GM18870 (cell line): ENCODE measurements around the gene PABPN1.
"Not testable (repeated sequence)": the region's sequence is repeated elsewhere in the genome, so short reads cannot be mapped to it uniquely, and the experiment has no call there.

Source experiments
- ATAC-seq: cut with Tn5 transposase; IDR thresholded peaks from one replicate; pipeline ENCODE4 v1.9.1; 2021; ENCODE audit warnings: moderate library complexity; ENCODE audit not compliant: unreplicated experiment

Gene PABPN1

DNA sequence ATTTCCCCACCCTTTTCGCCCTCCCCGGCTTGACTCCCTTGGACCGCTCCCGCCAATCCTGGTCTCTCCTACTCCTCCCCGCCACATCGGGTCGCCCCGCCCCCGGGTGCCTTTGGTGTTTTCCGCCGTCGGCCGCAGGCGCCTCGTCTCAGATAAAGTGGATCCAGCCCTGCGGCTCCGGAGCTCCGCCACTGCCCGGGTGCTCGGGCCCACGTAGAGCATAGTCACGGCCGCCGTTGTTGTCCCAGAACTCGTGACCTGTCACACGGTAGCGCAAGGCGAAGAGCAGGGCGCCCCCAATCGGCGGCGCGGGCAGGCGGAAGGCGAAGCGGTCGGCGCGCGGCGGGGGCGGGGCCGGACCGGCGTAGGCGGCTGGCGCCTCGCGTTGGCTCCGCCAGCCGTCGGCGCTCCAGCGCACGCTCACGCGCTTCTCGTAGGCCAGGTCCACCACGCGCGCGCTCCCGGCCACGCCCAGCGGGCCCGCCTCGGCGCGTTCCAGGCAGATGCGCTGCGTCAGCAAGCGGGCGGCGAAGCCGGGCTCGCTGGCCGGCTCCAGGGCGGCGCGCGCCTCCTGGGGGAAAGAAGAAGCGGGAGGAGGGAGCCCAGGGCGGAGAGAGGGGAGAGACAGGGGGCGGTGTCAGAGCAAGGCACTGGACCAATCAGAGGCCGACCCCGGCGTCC lies 19.8 kb upstream of the PABPN1 start:
- ATAC-seq, result peak; percentile 63

DNA sequence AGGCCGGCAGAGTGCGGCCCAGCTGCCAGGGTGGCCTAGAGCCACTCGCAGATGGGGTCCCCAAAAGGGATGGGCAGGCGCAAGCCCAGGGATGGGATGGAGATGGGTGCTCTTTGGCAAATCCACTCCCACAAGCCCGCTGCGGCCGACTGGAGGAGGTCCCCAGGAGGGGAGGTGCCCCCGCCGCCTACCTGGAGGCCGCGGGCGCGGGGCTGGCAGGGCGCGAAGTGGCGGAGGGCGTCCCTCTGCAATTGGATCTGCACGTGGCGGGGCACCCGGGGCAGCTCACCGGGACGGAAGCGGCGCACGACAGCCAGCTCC lies 19.3 kb upstream of the PABPN1 start:
- ATAC-seq, result peak; percentile 13

DNA sequence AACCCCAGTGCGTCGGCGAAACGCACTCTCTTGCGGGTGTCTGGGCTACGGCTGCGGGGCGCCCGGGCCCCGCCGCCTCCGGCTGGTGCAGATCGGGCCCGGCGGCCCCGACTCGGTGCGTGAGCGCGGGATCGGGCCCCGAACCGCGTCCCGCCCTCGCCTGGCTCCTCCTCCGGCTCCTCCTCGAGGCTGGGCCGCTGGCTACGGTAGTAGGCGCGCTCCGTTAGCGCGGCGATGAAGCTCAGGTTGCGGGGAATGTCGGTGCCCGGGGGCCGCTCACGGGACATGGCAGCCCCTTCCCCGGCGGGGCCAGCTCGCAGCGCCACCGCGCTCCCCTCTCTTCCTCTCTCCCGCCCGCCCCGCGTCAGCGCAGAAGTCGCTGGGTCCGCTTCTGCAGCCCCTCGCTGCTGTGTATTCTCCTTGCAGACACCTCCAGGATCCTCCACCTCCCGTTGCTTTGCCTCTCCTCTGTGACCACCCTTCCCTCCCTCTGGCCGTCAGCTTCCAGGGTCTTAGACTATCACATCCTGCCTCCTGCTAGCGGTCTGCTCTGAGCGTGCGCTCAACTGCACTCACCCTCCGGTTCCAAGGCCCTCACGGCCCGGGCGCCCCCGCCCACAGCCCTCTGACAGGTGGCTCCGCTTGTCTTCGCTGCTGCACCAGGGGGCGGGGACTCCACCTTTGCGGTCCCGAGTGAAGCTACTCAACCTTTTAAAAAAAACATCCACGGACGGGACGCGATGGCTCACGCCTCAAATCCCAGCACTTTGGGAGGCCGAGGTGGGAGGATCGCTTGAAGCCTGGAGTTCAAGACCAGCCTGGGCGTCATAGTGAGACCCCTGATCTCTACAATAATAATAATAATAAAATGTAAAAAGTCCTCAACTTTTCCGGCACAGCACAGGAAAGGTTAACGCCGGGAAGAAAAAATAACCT lies 18.7 kb upstream of the PABPN1 start, which contains the start of gene PPP1R3E:
Gene PPP1R3E, minus strand, starts transcription at position 570 of the 936 bp plus-strand sequence. Its CDS starts 283 bp downstream, at position 287.
- ATAC-seq, result no peak

DNA sequence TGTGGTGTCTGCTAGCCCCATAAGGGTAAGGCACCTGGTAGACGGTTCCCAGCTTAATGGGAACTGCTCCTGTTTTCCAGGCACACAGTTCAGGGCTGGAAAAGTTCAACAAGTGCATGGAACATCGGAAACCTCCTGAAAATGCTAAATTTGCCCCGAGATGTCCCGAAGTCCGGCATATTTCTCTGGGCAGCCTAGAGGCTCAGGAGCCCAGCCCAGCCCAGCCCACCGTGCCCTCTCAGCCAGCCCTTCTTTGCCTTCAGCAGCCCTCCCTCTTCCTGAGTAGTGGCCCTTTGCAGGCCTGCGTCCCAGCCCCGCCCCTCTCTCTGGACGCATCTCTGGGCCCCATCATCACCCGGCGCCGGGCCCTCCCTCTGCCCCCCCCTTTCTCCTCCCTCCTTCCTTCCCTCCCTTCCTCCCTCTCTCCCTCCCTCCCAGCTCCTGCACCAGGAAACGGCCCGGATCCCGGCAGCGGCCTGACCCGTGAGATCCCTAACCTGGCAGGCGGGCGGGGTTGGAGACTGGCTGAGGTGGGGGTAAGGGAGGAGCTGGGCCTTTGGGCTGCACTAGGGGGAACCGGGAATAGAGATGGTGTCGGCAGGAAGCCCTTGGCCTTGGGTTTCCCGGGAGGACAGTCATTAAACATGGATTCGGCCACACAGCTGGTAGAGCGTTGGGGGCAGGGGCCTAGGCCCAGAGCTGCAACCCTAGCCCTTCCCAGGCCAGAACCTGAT lies 14.7 kb upstream of the PABPN1 start, which contains the start of gene BCL2L2:
Gene BCL2L2, plus strand, starts transcription at position 422 of the 734 bp plus-strand sequence. CDS start 935 bp downstream, outside the sequence.
- no peak for ATAC-seq

- ATAC-seq, result no peak
Observed at GRCh38 chr14:23307146-23307530, 14.1 kb upstream of the PABPN1 start.

GRCh38 chr14:23307687-23308644 lies 13.3 kb upstream of the PABPN1 start:
- no peak for ATAC-seq

DNA sequence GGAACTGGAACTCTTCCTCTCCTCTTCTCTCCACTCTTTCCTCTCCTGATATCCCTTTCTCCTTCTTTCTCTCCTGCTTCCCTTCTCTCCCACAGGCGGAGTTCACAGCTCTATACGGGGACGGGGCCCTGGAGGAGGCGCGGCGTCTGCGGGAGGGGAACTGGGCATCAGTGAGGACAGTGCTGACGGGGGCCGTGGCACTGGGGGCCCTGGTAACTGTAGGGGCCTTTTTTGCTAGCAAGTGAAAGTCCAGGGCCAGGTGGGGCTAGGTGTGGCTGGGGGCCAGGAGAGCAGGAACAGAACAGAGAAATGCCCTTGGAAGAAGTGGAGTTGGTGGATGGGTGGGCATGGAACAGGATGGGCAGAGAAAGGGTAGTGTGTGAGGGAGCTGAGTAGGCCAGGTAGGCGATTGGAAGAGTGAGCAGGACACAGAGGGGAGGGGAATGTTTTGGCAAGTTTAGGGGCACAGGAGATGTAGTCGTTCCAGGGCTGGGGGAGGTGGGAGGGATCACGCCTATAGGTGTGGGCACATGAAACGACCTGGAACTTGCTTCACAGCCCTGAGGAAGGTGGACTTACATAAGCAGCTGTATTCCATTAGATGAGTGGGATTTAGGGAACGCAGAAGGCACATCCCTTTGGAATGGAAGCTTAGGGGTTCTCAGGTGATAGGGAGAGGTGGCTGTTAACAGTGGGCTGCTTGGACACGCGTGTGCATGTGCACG lies 12.4 kb upstream of the PABPN1 start:
- ATAC-seq, result no peak

GRCh38 chr14:23310546-23310945 lies 10.7 kb upstream of the PABPN1 start:
- no peak for ATAC-seq

DNA sequence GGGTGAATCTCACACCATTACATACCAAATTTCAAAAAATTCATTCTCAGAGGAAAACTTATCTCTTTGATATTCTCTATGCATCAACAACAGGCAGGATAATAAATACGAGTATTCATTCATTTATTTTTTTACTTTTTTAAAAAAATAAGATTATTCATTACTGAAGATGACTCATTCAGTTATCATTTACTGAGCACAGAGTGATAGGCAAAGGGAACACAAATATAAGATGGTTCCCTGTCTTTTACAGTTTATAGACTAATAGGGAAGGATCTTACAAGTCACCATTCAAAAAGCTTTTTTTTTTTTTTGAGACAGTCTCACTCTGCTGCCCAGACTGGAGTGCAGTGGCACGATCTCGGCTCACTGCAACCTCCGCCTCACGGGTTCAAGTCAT lies 5.0 kb upstream of the PABPN1 start:
- no peak for ATAC-seq

- ATAC-seq, result no peak
Observed at GRCh38 chr14:23319746-23320583, 1.3 kb upstream of the PABPN1 start.

DNA sequence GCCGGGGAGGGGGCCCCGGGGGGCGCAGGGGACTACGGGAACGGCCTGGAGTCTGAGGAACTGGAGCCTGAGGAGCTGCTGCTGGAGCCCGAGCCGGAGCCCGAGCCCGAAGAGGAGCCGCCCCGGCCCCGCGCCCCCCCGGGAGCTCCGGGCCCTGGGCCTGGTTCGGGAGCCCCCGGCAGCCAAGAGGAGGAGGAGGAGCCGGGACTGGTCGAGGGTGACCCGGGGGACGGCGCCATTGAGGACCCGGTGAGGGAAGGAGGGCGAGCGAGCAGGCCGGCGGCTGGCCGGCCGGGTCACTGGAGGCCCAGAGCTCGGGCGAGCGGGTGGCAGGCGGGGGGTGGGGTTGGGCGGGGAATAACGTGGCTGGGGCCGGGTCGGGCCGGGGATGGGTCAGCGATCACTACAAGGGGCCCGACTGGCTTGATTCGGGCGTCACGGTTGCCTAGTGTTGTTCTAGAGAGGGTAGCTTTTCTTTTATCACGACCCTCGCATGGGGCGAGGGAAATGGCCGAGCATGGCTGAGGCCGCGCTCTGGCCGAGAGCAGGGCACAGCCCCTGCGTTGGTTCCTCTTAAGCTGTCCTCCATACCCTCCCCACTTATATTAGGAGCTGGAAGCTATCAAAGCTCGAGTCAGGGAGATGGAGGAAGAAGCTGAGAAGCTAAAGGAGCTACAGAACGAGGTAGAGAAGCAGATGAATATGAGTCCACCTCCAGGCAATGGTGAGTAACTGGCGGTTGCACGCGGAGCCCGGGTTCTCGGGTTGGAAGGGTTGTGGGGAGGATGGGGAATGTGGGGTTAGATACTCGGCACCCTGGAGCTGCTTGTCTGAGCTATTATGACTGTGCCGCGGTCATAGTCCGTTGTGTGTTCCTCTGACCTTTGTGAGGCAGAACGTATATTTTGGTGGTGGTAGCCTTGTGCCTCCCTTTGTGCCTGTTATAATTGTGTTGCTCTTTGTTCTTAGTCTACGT lies 603 bp downstream of the PABPN1 start:
- ATAC-seq, result no peak

DNA sequence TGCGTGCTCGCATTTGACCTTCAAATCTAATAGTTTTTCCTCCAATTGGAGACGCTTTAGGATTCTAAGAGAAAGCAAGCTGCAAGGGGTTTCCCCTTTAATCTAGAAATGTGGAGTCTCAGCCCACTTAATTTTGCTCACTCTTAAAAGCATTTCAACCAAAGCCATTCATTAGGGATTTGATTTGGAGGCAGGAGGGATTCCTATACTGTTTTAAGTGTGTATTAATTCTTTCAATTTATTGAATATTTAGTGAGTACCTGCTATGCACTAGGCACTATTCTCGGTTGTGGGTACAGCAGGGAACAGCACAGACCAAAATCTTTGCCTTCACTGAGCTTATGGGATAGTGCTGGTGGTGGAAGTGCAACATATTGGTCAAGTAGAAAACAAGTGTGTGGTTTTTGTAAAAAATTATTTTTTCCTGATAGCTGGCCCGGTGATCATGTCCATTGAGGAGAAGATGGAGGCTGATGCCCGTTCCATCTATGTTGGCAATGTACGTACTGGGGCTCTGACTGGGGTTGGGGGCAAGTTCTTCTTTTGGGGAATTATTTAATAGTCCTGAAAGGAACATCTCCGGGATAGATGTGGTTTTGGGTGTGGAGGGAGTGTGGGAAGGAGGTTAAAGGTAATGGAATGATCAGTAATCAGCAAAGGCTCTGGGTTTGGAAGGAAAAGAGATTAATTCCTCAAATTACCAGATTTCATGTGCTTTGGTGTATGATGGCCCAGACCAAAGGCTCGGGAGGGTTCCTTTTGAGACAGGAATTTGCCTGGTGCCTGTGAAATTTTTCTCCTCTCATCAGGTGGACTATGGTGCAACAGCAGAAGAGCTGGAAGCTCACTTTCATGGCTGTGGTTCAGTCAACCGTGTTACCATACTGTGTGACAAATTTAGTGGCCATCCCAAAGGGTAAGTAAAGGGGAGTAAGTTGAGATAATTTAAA lies 1.6 kb downstream of the PABPN1 start:
- ATAC-seq, result no peak

- no peak for ATAC-seq
Observed at GRCh38 chr14:23323838-23324454, 2.7 kb downstream of the PABPN1 start.

- ATAC-seq, result no peak
Observed at GRCh38 chr14:23324455-23324846, 3.2 kb downstream of the PABPN1 start.

DNA sequence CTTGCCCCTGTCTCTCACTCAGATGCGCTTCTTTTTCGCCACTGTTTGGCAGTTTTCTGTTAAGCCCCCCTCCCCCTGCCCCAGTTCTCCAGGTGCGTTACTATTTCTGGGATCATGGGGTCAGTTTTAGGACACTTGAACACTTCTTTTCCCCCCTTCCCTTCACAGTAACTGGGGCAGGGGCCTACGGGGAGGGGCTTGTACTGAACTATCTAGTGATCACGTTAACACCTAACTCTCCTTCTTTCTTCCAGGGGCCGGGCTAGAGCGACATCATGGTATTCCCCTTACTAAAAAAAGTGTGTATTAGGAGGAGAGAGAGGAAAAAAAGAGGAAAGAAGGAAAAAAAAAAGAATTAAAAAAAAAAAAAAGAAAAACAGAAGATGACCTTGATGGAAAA lies 3.7 kb downstream of the PABPN1 start:
- no peak for ATAC-seq

DNA sequence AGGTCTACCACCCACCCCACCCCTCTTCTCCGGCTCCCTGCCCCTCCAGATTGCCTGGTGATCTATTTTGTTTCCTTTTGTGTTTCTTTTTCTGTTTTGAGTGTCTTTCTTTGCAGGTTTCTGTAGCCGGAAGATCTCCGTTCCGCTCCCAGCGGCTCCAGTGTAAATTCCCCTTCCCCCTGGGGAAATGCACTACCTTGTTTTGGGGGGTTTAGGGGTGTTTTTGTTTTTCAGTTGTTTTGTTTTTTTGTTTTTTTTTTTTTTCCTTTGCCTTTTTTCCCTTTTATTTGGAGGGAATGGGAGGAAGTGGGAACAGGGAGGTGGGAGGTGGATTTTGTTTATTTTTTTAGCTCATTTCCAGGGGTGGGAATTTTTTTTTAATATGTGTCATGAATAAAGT lies 4.5 kb downstream of the PABPN1 start:
- not testable (repeated sequence) for ATAC-seq
